Vagina (tissue), 2 donors: ENCODE measurements around the gene MAT1A. TPM values are rescaled to one million over a fixed set of nuclear protein-coding genes. Genes with fewer than 3 reads are reported as not detected.

ENCODE experiments used
- DNase-seq, 2 donors: peaks; one replicate each; pipeline ENCODE4 v3.0.0-alpha.2; 2017; ENCODE audit errors: extremely low spot score in 2 of 2
- H3K27ac ChIP-seq: fragments of 200-600 bp; sonication (generic); one replicate; pipeline ENCODE4 v1.5.1; 2019
- H3K27me3 ChIP-seq: fragments of 200-600 bp; sonication (generic); one replicate; pipeline ENCODE4 v1.5.1; 2019
- H3K36me3 ChIP-seq, 2 donors: fragments of 200-600 bp; sonication (generic); one replicate each; pipeline ENCODE4 v1.5.1; 2017 to 2019
- H3K4me1 ChIP-seq: fragments of 200-600 bp; sonication (generic); one replicate; pipeline ENCODE4 v1.5.1; 2019
- H3K4me3 ChIP-seq, 2 donors: fragments of 200-600 bp; sonication (generic); 1 replicate in 1 of 2; 2 replicates in 1 of 2; pipeline ENCODE4 v1.5.1; 2016 to 2019
- H3K9me3 ChIP-seq: fragments of 200-600 bp; sonication (generic); one replicate; pipeline ENCODE4 v1.5.1; 2019
- POLR2A ChIP-seq, 2 donors: fragments of 450-650 bp; IDR thresholded peaks; one replicate each; pipeline ENCODE4 v1.6.1; 2017; ENCODE audit warnings: antibody characterized with exemption in 2 of 2, mild to moderate bottlenecking in 2 of 2, moderate library complexity in 2 of 2
- POLR2AphosphoS5 ChIP-seq, 2 donors: sonication (generic); formaldehyde crosslinking; IDR thresholded peaks; one replicate each; pipeline ENCODE4 v1.9.0; 2017; ENCODE audit warnings: antibody characterized with exemption in 2 of 2, mild to moderate bottlenecking in 2 of 2, low read depth in 1 of 2; ENCODE audit not compliant: insufficient read depth in 1 of 2
- intact Hi-C: fragments of 100-400 bp; cut with DNase I; formaldehyde crosslinking; loops from one replicate; pipeline ENCODE4 v1.15.1; 2023
- total RNA-seq: library from RNA; depleted of rRNA; stranded (reverse); fragments of >200 nt; gene quantifications from one replicate; pipeline ENCODE4 v1.2.3, GENCODE V29; 2016
- TF ChIP-seq, protein P1 (sequence below), 3 experiments: fragments of 450-650 bp in 2 of 3; fragments of 200-600 bp in 1 of 3; sonication (generic) in 1 of 3; IDR thresholded peaks; one replicate each; pipeline ENCODE4 v1.5.1; 2017 to 2019; ENCODE audit warnings: antibody characterized with exemption in 3 of 3, mild to moderate bottlenecking in 2 of 3, moderate library complexity in 2 of 3

MAT1A gene
- total RNA-seq, 1 donor from 2014 or later, result not detected

DNA sequence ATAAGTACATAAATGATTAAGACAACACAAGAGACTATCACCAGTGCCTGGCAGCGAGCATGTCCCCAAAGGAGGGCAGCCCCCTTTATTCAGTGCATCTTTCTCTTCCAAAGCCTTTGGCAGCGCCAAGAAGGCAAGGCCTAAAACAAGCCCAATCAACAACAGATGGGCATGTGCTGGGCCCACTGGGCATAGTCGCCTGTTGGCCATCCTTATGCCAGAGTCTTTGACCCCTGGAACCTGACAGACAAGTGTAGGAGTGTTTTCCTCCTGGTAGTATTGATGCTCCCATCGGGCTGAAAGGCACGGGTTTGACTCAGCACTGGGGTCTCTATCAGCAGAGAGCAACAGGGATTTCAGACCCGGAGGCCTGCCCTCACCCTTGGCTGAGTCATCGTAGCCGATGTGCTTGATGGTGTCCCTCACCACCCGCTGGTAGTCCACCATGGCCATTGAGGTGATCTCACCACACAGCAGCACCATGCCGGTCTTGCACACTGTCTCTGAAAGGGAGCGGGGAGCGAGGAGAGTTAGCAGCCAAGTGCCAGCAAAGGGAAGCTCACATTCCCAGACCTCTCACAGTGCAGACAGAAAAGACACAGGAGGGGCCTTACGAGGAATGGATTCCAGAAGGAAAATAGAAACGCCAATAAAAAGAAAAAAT lies 5.8 kb downstream of the MAT1A start:
- intact Hi-C loops, result no loop called here
- Histone ChIP-seq H3K36me3 (no peaks in the 10 kb centered on the region), H3K4me1 (no peaks in the 10 kb centered on the region), H3K4me3 (no peak overlapping the region), H3K27me3 (no peaks in the 10 kb centered on the region), H3K27ac (no peak overlapping the region), H3K9me3 (no peaks in the 10 kb centered on the region)
- TF ChIP-seq, protein P1, sequence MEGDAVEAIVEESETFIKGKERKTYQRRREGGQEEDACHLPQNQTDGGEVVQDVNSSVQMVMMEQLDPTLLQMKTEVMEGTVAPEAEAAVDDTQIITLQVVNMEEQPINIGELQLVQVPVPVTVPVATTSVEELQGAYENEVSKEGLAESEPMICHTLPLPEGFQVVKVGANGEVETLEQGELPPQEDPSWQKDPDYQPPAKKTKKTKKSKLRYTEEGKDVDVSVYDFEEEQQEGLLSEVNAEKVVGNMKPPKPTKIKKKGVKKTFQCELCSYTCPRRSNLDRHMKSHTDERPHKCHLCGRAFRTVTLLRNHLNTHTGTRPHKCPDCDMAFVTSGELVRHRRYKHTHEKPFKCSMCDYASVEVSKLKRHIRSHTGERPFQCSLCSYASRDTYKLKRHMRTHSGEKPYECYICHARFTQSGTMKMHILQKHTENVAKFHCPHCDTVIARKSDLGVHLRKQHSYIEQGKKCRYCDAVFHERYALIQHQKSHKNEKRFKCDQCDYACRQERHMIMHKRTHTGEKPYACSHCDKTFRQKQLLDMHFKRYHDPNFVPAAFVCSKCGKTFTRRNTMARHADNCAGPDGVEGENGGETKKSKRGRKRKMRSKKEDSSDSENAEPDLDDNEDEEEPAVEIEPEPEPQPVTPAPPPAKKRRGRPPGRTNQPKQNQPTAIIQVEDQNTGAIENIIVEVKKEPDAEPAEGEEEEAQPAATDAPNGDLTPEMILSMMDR (IDR thresholded peaks at IDR 0.05), result no peak
- TF ChIP-seq POLR2A (IDR thresholded peaks at IDR 0.05) (no peak), POLR2AphosphoS5 (IDR thresholded peaks at IDR 0.05; ENCODE audit: insufficient read depth in 1 of 2, low read depth in 1 of 2) (no peak)
- peak in 1 of 2 donors; percentile 67 for DNase-seq

DNA sequence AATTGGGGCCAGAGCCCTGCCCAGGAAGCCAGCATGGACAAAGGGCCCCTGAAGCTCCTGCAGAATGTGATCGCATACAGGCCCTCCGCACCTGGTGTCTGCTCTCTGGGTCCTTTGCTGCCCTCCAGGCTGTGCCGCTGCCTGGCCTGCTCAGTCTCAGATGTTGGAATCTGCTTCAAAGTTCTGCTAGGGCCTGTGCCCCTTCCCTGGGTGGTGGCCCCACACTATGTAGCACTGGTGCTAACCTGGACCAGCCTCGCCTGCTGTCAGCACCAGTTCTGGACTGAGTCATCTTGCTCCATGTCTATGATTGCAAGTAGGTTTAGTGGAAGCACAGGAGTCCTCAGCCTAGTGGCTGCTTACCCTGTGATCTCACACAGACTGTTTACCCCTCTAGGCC lies 6.3 kb downstream of the MAT1A start:
- Histone ChIP-seq H3K4me1 (no peaks in the 10 kb centered on the region), H3K36me3 (no peaks in the 10 kb centered on the region), H3K27ac (no peak overlapping the region), H3K27me3 (no peaks in the 10 kb centered on the region), H3K9me3 (no peaks in the 10 kb centered on the region), H3K4me3 (no peak overlapping the region)
- TF ChIP-seq, protein P1 (IDR thresholded peaks at IDR 0.05), result no peak
- TF ChIP-seq POLR2A (IDR thresholded peaks at IDR 0.05) (no peak), POLR2AphosphoS5 (IDR thresholded peaks at IDR 0.05; ENCODE audit: insufficient read depth in 1 of 2, low read depth in 1 of 2) (no peak)
- DNase-seq, result no peak
- intact Hi-C loops, result no loop called here

DNA sequence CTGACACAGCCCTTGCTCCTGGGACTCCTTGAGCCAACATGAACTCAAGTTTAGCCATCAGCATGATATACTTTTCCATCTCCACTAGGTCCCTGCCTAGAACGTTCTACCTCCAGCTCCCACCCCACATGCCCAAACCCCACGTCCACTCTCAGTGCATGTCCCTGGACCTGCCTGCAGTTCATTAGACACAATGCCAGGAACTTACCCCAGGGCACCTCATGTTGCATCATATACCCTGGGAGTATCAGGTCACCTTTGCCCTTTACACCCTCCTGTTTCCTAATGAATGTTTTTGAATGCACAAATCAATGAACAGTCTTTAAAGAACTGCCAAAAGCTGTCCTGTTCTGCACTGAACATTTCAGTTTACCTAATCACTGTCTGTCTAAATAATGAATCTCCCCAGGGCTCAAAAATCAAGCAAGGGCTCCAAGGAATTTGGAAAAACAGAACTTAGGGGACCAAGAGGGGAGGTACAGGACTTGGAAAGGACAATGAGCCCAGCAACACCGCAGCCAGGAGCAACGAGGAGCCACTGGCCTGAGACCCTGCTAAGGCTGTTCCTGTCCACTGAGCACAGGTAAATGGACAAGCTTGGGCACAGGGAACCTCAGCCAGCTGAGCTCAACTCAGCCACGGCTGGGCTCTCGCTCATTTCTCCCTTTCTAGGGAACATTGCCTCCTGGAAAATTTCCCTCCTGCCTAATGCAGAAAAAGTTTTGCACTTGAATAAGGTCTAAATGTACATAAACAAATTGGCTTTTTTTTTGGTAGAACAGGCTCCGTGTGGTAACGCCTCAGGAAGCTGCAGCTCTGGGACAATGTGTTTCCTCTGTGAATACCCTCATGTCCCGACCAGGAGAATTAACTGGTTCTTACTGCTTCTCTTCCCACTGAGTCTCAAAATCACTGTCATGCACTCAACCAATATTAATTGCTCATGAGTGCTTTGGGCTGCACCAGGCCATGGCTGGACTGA lies 7.4 kb downstream of the MAT1A start:
- no peak overlapping the region for H3K4me3 ChIP-seq
- H3K27me3 ChIP-seq, result no peaks in the 10 kb centered on the region
- intact Hi-C loops, result no loop called here
- no peaks in the 10 kb centered on the region for H3K4me1 ChIP-seq
- H3K9me3 ChIP-seq, result no peaks in the 10 kb centered on the region
- H3K36me3 ChIP-seq, result no peaks in the 10 kb centered on the region
- no peak overlapping the region for H3K27ac ChIP-seq
- TF ChIP-seq, protein P1 (IDR thresholded peaks at IDR 0.05), result no peak
- TF ChIP-seq POLR2A (IDR thresholded peaks at IDR 0.05), result no peak
- DNase-seq, result peak; percentile 28 to 58

DNA sequence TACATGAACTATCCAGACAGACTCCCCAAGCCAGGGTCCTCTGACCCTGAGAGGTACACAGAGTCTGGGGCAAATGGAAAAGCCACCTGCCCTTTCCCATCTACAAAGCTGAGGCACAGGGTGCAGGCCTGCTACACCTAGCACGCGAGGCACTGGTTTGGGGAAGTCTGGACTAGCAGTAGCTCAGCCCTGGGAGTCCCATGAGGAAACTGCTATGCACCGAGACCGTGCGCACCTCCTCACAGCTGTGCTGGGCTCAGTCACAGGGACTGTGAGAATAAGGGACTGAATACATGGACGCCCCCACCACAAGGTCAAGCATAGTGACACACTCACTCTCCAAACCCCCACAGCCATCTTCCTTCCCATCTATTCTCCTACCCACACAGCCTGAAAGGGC lies 8.2 kb downstream of the MAT1A start:
- H3K27me3 ChIP-seq, result no peaks in the 10 kb centered on the region
- no peaks in the 10 kb centered on the region for H3K9me3 ChIP-seq
- no peak overlapping the region for H3K27ac ChIP-seq
- intact Hi-C loops, result no loop called here
- no peaks in the 10 kb centered on the region for H3K36me3 ChIP-seq
- TF ChIP-seq, protein P1 (IDR thresholded peaks at IDR 0.05), result no peak
- TF ChIP-seq POLR2AphosphoS5 (IDR thresholded peaks at IDR 0.05; ENCODE audit: insufficient read depth in 1 of 2, low read depth in 1 of 2), result no peak
- TF ChIP-seq POLR2A (IDR thresholded peaks at IDR 0.05), result no peak
- DNase-seq, result no peak
- no peaks in the 10 kb centered on the region for H3K4me1 ChIP-seq
- no peak overlapping the region for H3K4me3 ChIP-seq
